ENCODE results near the gene PEX5L. TPM values are rescaled to one million over a fixed set of nuclear protein-coding genes. Genes with fewer than 3 reads are reported as not detected.
"Not testable (repeated sequence)": the region's sequence is repeated elsewhere in the genome, so short reads cannot be mapped to it uniquely, and the experiment has no call there.

Gene PEX5L
- total RNA-seq, 4 donors from 2014 or later = not detected

DNA sequence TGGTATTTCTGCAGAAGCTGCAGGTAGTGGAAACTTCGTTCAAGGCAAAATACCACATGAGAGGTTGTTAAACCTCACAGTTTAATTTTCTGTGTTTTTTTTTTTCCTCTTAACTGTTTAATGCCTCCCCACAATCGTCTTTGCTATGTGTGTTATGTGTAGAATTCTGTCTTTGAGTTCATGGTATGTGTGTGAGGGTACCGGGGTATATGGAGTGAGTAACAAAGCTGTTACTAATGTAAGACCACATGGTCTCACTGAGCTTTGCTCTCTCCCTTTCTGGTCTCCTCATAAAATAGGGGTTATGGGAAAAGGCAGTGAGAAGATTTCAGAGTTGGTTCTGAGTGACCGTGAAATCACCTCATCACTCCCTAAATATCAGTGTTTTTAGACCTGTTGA lies 240.3 kb downstream of the PEX5L start:
- no peak overlapping the region for H3K4me3 ChIP-seq
- intact Hi-C loops (cut with DNase I) = no loop called here
- no peak for DNase-seq
- no peaks in the 10 kb centered on the region for H3K27me3 ChIP-seq
- TF ChIP-seq POLR2A (IDR thresholded peaks at IDR 0.05) = no peak
- TF ChIP-seq, protein P1, sequence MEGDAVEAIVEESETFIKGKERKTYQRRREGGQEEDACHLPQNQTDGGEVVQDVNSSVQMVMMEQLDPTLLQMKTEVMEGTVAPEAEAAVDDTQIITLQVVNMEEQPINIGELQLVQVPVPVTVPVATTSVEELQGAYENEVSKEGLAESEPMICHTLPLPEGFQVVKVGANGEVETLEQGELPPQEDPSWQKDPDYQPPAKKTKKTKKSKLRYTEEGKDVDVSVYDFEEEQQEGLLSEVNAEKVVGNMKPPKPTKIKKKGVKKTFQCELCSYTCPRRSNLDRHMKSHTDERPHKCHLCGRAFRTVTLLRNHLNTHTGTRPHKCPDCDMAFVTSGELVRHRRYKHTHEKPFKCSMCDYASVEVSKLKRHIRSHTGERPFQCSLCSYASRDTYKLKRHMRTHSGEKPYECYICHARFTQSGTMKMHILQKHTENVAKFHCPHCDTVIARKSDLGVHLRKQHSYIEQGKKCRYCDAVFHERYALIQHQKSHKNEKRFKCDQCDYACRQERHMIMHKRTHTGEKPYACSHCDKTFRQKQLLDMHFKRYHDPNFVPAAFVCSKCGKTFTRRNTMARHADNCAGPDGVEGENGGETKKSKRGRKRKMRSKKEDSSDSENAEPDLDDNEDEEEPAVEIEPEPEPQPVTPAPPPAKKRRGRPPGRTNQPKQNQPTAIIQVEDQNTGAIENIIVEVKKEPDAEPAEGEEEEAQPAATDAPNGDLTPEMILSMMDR (IDR thresholded peaks at IDR 0.05) = no peak
- no peaks in the 10 kb centered on the region for H3K4me1 ChIP-seq
- H3K36me3 ChIP-seq = no peaks in the 10 kb centered on the region
- WGBS, 2 donors = 77 to 79% methylated on average over 4 of the region's 4 CpGs
- H3K27ac ChIP-seq = no peak overlapping the region
- no peaks in the 10 kb centered on the region for H3K9me3 ChIP-seq

DNA sequence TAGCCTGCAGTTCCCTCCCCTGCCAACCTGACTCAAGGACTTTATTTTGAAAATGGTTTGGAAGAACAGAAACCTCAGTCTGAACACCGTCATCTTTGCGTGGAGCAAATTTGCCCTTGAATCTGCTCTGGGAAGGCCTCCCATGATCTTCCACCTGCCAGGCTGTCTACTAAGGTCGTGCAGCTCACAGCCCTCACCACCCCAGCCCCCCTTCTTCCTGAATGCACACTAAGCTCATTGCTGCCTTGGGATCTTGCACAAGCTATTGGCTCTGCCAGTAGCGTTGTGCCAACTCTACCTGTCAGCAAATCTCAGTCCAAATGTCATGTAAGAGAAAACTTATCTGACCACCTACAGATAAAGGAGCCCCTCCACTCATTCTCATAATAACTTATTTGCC lies 242.4 kb downstream of the PEX5L start:
- TF ChIP-seq, protein P1 (IDR thresholded peaks at IDR 0.05) = no peak
- no peak for TF ChIP-seq POLR2A (IDR thresholded peaks at IDR 0.05)
- H3K4me1 ChIP-seq = peaks cover 0 to 2% (median 0%) of the 10 kb centered on the region in 3 donors
- no peaks in the 10 kb centered on the region for H3K27me3 ChIP-seq
- DNase-seq = no peak
- WGBS, 2 donors = 56 to 66% methylated on average over 4 of the region's 4 CpGs
- no peaks in the 10 kb centered on the region for H3K36me3 ChIP-seq
- no peak overlapping the region for H3K27ac ChIP-seq
- no peak overlapping the region for H3K4me3 ChIP-seq
- intact Hi-C loops (cut with DNase I) = no loop called here
- H3K9me3 ChIP-seq = no peaks in the 10 kb centered on the region

DNA sequence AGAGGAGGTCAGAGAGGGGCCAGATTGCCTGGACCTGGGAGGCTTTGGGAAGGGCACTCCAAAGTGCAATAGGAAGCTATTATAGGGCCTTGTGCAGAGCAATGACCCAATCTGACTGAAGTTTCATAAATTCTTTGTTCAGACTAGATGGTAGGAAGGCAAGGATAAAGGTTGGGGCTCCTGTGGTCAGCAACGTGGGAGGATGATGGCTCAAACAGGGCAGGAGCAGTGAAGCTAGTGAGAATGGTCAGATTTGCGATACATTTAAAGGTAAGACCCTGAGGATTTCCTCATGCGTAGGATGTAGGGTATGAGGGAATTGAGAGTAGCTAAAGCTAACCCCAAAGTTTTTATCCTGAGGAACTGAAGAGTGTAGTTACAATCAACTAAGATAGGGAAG lies 244.9 kb downstream of the PEX5L start:
- H3K27me3 ChIP-seq = no peaks in the 10 kb centered on the region
- peaks cover 0 to 7% (median 0%) of the 10 kb centered on the region in 3 donors for H3K4me1 ChIP-seq
- TF ChIP-seq, protein P1 (IDR thresholded peaks at IDR 0.05) = no peak
- no peak for TF ChIP-seq POLR2A (IDR thresholded peaks at IDR 0.05)
- H3K9me3 ChIP-seq = no peaks in the 10 kb centered on the region
- H3K27ac ChIP-seq = no peak overlapping the region
- intact Hi-C loops (cut with DNase I) = no loop called here
- 85 to 86% methylated on average over 3 of the region's 3 CpGs for WGBS, 2 donors
- no peak overlapping the region for H3K4me3 ChIP-seq
- H3K36me3 ChIP-seq = peaks cover 0 to 6% (median 0%) of the 10 kb centered on the region in 3 donors
- DNase-seq = no peak

DNA sequence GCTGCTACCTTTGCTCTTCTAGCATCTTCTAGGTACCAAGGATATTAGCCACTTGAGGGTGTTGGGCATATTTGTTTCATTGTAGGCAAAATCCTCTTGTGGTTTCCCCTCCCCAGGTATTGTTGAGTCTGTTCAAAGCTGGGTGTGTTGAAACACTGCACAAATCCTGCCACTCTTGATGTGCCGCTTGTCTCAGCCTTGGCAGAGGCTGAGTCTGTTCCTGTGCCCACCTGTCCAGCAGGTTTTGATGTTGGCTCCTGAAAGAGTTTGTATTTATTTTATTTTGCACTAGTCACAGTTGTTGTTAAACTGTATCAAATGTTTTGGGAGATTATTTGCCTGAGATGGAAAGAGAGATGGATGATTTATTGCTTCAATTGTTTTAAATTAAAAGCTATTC lies 247.7 kb downstream of the PEX5L start:
- no peak for TF ChIP-seq POLR2A (IDR thresholded peaks at IDR 0.05)
- TF ChIP-seq, protein P1 (IDR thresholded peaks at IDR 0.05) = no peak
- Histone ChIP-seq H3K9me3 (no peaks in the 10 kb centered on the region), H3K4me3 (no peak overlapping the region), H3K4me1 (peaks cover 0 to 7% (median 0%) of the 10 kb centered on the region in 3 donors), H3K36me3 (peaks cover 0 to 19% (median 0%) of the 10 kb centered on the region in 3 donors), H3K27ac (no peak overlapping the region), H3K27me3 (no peaks in the 10 kb centered on the region)
- DNase-seq = no peak
- 25 to 60% methylated on average over 1 of the region's 1 CpG for WGBS, 2 donors
- intact Hi-C loops (cut with DNase I) = no loop called here

DNA sequence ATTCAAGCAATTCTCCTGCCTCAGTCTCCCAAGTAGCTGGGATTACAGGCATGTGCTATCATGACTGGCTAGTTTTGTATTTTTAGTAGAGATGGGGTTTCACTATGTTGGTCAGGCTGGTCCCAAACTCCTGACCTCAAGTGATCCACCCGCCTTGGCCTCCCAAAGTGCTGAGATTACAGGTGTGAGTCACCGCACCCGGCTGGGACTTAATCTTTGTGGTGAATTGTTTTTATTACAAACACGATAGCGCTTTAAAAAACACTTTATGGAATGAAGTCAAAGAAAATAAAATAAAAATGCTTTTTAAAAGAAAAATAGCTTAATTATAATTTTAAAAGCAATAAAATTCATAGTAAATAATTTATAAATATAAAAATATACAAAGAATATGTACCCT lies 253.9 kb downstream of the PEX5L start:
- DNase-seq; H3K27ac ChIP-seq; H3K4me3 ChIP-seq; H3K4me1 ChIP-seq; H3K9me3 ChIP-seq; intact Hi-C loops (cut with DNase I); H3K27me3 ChIP-seq: not testable (repeated sequence)
- peaks cover 0 to 58% (median 0%) of the 10 kb centered on the region in 3 donors for H3K36me3 ChIP-seq
- 87 to 96% methylated on average over 5 of the region's 5 CpGs for WGBS, 2 donors

All from esophagus squamous epithelium (tissue), 5 donors.